ENCODE data around the gene PIM1.

The PIM1 gene

DNA sequence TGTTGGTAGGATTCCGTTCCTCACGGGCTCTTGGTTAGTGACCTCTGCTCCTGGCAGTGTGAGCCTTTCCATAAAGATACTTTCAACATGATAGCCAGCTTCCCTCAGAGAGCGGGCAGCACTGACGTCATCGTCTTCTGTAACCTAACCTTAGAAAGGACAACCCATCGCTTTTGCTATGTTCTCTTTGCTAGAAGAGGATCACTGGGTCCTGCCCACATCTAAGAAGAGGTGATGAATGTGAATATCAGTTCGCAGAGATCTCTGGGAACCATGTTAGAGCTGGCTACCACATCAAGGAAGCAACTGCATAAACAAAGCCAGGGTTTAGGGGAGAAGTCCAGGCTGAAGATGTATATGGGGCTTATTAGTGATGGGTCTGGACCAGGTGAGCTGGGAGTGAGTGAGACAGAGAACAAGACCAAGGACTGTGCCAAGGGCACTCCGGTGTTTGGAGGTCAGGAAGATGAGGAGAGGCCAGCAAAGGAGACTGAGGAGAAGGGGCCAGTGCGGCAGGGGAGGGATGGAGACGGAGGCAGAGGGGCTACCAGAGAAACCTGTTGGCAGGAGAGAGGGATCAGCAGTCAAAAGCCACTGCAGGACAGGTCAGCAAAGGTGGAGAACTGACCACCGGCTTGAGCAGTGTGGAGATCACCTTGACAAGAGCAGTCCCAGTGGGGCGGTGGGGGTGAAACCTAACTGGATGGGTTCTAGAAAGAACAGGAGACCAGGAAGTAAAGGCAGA lies 39.7 kb downstream of the PIM1 start:
- no peak overlapping the region for H3K9ac ChIP-seq (ENCODE audit: low read length)

DNA sequence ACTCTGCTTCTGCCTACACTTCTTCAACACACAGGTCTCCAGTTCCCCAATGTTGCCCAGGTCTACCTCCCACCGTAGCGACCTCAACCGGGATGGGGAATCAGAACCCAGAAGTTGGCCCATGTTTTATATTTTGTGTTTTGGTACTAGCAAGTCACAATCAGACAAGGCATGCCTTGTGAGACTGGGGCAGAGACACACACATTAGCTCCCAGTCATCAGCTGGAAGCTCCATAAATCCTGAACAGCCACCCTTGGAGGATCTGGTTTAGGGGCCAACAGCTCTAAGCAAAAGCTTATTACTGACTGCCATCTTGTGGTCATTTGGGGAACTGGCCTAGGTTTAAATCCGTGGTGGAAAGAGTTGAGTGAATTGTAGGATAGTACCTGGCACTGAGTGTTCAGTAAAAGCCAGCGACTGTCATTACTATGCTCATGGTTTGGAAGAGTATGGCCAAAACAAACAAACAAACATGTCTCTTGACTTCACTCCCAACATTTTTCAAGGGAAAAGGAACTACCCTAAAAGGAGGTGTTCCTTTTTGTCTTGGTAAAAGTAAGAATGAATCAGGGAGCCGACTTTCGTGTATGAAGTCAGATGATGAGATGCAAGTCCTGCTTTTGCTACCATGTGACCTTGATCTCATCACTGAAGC lies 40.5 kb downstream of the PIM1 start:
- H3K27ac ChIP-seq (ENCODE audit: low read length) = no peak overlapping the region
- H3K9ac ChIP-seq (ENCODE audit: low read length) = no peak overlapping the region
- H3F3A ChIP-seq (ENCODE audit: insufficient read depth, low read length) = no peaks in the 10 kb centered on the region
- no peaks in the 10 kb centered on the region for H3K79me2 ChIP-seq (ENCODE audit: low read length)
- peaks cover 6% of the 10 kb centered on the region; the same call in 1 of the 2 replicates for H3K4me1 ChIP-seq (ENCODE audit: low read length)
- DNase-seq = peak; percentile 73
- no peaks in the 10 kb centered on the region for H3K9me2 ChIP-seq (replicated peaks; ENCODE audit: insufficient read depth, low read length)
- H3K27me3 ChIP-seq (replicated peaks; ENCODE audit: insufficient read depth, low read length) = no peaks in the 10 kb centered on the region
- no peak overlapping the region for H3K4me3 ChIP-seq (ENCODE audit: low read length)
- H3K4me2 ChIP-seq (ENCODE audit: low read depth, low read length) = no peak overlapping the region
- no peaks in the 10 kb centered on the region for H4K20me1 ChIP-seq (ENCODE audit: insufficient read depth, low read length)
- H3K36me3 ChIP-seq (replicated peaks; ENCODE audit: insufficient read depth, low read length) = no peaks in the 10 kb centered on the region
- H3K9me3 ChIP-seq (replicated peaks; ENCODE audit: insufficient read depth, low read length) = no peaks in the 10 kb centered on the region
- H2AFZ ChIP-seq (ENCODE audit: low read length) = no peak overlapping the region
- TF ChIP-seq, protein P1, sequence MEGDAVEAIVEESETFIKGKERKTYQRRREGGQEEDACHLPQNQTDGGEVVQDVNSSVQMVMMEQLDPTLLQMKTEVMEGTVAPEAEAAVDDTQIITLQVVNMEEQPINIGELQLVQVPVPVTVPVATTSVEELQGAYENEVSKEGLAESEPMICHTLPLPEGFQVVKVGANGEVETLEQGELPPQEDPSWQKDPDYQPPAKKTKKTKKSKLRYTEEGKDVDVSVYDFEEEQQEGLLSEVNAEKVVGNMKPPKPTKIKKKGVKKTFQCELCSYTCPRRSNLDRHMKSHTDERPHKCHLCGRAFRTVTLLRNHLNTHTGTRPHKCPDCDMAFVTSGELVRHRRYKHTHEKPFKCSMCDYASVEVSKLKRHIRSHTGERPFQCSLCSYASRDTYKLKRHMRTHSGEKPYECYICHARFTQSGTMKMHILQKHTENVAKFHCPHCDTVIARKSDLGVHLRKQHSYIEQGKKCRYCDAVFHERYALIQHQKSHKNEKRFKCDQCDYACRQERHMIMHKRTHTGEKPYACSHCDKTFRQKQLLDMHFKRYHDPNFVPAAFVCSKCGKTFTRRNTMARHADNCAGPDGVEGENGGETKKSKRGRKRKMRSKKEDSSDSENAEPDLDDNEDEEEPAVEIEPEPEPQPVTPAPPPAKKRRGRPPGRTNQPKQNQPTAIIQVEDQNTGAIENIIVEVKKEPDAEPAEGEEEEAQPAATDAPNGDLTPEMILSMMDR (IDR thresholded peaks at IDR 0.05; ENCODE audit: low read length) = peak; percentile 91
- TF ChIP-seq EZH2phosphoT487 (IDR thresholded peaks at IDR 0.05; ENCODE audit: low read length) = no peak

More for the DNA sequence above, 39.7 kb downstream of the PIM1 start:
- Histone ChIP-seq H3K4me3 (ENCODE audit: low read length) (no peak overlapping the region), H3K27ac (ENCODE audit: low read length) (no peak overlapping the region), H3K4me2 (ENCODE audit: low read depth, low read length) (no peak overlapping the region), H3K79me2 (ENCODE audit: low read length) (no peaks in the 10 kb centered on the region), H3K36me3 (replicated peaks; ENCODE audit: insufficient read depth, low read length) (no peaks in the 10 kb centered on the region), H3F3A (ENCODE audit: insufficient read depth, low read length) (no peaks in the 10 kb centered on the region), H3K4me1 (ENCODE audit: low read length) (peaks cover 6% of the 10 kb centered on the region; the same call in 1 of the 2 replicates), H2AFZ (ENCODE audit: low read length) (no peak overlapping the region), H4K20me1 (ENCODE audit: insufficient read depth, low read length) (no peaks in the 10 kb centered on the region), H3K9me2 (replicated peaks; ENCODE audit: insufficient read depth, low read length) (no peaks in the 10 kb centered on the region), H3K9me3 (replicated peaks; ENCODE audit: insufficient read depth, low read length) (no peaks in the 10 kb centered on the region), H3K27me3 (replicated peaks; ENCODE audit: insufficient read depth, low read length) (no peaks in the 10 kb centered on the region)
- no peak for DNase-seq
- TF ChIP-seq EZH2 (optimal IDR thresholded peaks at IDR 0.05; ENCODE audit: low read depth, low read length) = no peak
- no peak for TF ChIP-seq EZH2phosphoT487 (IDR thresholded peaks at IDR 0.05; ENCODE audit: low read length)
- TF ChIP-seq, protein P1 (IDR thresholded peaks at IDR 0.05; ENCODE audit: low read length) = no peak

DNA sequence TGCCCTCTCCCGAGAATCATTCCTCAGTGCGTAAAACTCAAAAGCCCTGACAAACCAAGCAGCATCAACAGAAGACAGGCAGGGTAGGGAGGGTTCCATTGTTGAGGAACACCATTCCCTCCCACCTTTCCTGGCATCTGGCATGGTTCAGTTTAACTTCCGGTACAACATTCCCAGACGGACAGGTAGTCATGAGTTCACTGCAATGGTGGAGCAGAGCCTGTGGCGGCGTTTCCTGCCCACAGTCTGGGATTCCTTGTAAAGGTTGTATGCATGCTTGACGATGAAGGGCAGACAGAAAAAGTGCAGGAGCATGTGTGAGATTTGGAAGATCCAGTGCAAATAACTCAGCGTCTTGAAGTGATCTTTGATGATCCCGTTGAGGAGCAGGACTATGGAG lies 42.3 kb downstream of the PIM1 start:
- no peak overlapping the region for H3K4me2 ChIP-seq (ENCODE audit: low read depth, low read length)
- no peaks in the 10 kb centered on the region for H3K36me3 ChIP-seq (replicated peaks; ENCODE audit: insufficient read depth, low read length)
- no peak overlapping the region for H3K9ac ChIP-seq (ENCODE audit: low read length)
- H3K79me2 ChIP-seq (ENCODE audit: low read length) = no peaks in the 10 kb centered on the region
- H4K20me1 ChIP-seq (ENCODE audit: insufficient read depth, low read length) = no peaks in the 10 kb centered on the region
- TF ChIP-seq EZH2phosphoT487 (IDR thresholded peaks at IDR 0.05; ENCODE audit: low read length) = no peak
- TF ChIP-seq, protein P1 (IDR thresholded peaks at IDR 0.05; ENCODE audit: low read length) = no peak
- no peak for TF ChIP-seq EZH2 (optimal IDR thresholded peaks at IDR 0.05; ENCODE audit: low read depth, low read length)
- DNase-seq = no peak
- no peak overlapping the region for H3K4me3 ChIP-seq (ENCODE audit: low read length)
- H3K27me3 ChIP-seq (replicated peaks; ENCODE audit: insufficient read depth, low read length) = no peaks in the 10 kb centered on the region
- H3K9me2 ChIP-seq (replicated peaks; ENCODE audit: insufficient read depth, low read length) = no peaks in the 10 kb centered on the region
- H2AFZ ChIP-seq (ENCODE audit: low read length) = no peak overlapping the region
- no peak overlapping the region for H3K27ac ChIP-seq (ENCODE audit: low read length)
- no peaks in the 10 kb centered on the region for H3K9me3 ChIP-seq (replicated peaks; ENCODE audit: insufficient read depth, low read length)
- no peaks in the 10 kb centered on the region for H3F3A ChIP-seq (ENCODE audit: insufficient read depth, low read length)
- H3K4me1 ChIP-seq (ENCODE audit: low read length) = peaks cover 6% of the 10 kb centered on the region; the same call in 1 of the 2 replicates

Data from MM.1S (cell line).